ENCODE data around the gene THRB. TPM values are rescaled to one million over a fixed set of nuclear protein-coding genes. Genes with fewer than 3 reads are reported as not detected.

Gene THRB
- total RNA-seq, 1 experiment from 2014 or later = 5.8 TPM

DNA sequence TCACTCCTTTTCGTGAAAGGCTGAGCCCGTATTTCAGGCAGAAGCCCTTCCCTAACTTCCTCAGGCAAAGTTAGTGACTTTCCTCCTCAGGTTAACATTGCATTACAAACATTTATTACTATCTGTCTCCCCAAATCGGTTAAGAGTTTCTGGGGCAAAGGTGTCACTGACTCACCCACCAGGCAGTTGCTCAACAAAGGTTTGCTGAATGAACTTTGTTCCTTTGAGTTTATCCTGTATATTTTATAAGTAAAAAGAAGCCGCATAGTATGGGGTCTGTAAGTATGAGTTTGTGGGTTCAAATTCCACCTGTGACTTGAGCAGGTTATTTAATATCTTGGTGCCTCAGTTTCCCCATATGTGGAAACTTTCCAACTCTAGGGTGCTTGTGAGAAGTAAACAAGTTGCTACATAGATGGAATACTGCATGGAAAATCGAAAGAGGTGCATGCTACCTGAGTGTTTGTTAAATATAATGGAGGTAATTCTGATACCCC is 177.7 kb downstream of the THRB start (continued):
- TF ChIP-seq ZBTB43 (CRISPR knock-in tag; IDR thresholded peaks at IDR 0.05) (no peak), PRRX2 (CRISPR knock-in tag; IDR thresholded peaks at IDR 0.05) (no peak), SMAD4 (CRISPR knock-in tag; IDR thresholded peaks at IDR 0.05) (no peak)

- H3K9me3 Mint-ChIP-seq = peaks cover 16% of the 10 kb centered on the region
- no peak overlapping the region for H3K4me3 Mint-ChIP-seq
- H3K27ac Mint-ChIP-seq = no peak overlapping the region
- ATAC-seq (no peak), DNase-seq (ENCODE audit: low spot score) (no peak)
- H3K36me3 Mint-ChIP-seq = no peaks in the 10 kb centered on the region
- TF ChIP-seq MYBL2 (CRISPR knock-in tag; IDR thresholded peaks at IDR 0.05) = no peak
- no peak for TF ChIP-seq SMAD4 (CRISPR knock-in tag; IDR thresholded peaks at IDR 0.05)
- no peak for TF ChIP-seq ZNF219 (CRISPR knock-in tag; IDR thresholded peaks at IDR 0.05; ENCODE audit: borderline replicate concordance)
- no peak for TF ChIP-seq GRHL2 (CRISPR knock-in tag; IDR thresholded peaks at IDR 0.05; ENCODE audit: insufficient replicate concordance, severe bottlenecking)
- no peak for TF ChIP-seq ZNF263 (CRISPR knock-in tag; IDR thresholded peaks at IDR 0.05; ENCODE audit: low read depth)
- TF ChIP-seq GABPB1 (CRISPR knock-in tag; IDR thresholded peaks at IDR 0.05) = no peak
- TF ChIP-seq FOXJ3 (CRISPR knock-in tag; IDR thresholded peaks at IDR 0.05; ENCODE audit: borderline replicate concordance) = no peak
- no peak for TF ChIP-seq USF1 (CRISPR knock-in tag; IDR thresholded peaks at IDR 0.05)
- TF ChIP-seq, protein P1, sequence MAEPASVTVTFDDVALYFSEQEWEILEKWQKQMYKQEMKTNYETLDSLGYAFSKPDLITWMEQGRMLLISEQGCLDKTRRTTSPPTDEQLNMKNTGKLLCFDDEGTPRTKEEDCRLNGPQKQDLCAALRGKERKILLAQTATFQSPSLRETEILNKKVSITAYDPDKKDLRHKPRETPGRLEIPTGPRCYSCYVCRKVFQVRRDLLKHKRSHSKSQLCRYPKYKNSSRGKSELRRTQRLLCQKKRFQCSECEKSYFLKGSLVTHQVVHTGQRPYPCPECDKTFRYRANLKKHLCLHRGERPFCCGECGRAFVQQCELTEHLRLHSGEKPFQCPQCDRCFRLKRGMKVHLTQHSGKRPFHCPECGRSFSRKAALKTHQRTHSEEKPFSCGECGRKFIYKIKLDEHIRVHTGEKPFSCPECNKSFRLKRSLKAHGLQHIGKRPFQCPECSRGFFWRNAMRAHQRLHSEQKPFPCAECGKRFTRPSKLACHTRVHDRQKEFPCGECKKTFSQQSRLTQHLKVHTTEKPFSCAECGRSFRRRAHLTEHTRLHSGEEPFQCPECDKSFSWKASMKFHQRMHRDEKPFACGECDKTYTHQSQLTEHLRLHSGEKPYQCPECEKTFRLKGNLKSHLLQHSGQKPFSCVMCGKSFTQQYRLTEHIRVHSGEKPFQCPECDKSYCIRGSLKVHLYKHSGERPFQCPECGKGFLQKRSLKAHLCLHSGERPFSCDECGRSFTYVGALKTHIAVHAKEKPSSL (CRISPR knock-in tag; conservative IDR thresholded peaks at IDR 0.05) = no peak
- TF ChIP-seq SMAD3 (CRISPR knock-in tag; IDR thresholded peaks at IDR 0.05; ENCODE audit: borderline replicate concordance) = no peak
- TF ChIP-seq SOX15 (CRISPR knock-in tag; IDR thresholded peaks at IDR 0.05) = no peak
- no peak for TF ChIP-seq ZNF317 (CRISPR knock-in tag; IDR thresholded peaks at IDR 0.05; ENCODE audit: borderline replicate concordance, low read depth)
- no peak for TF ChIP-seq ATF3 (CRISPR knock-in tag; conservative IDR thresholded peaks at IDR 0.05)
- TF ChIP-seq GTF2I (CRISPR knock-in tag; conservative IDR thresholded peaks at IDR 0.05) = no peak
- TF ChIP-seq, protein P2, sequence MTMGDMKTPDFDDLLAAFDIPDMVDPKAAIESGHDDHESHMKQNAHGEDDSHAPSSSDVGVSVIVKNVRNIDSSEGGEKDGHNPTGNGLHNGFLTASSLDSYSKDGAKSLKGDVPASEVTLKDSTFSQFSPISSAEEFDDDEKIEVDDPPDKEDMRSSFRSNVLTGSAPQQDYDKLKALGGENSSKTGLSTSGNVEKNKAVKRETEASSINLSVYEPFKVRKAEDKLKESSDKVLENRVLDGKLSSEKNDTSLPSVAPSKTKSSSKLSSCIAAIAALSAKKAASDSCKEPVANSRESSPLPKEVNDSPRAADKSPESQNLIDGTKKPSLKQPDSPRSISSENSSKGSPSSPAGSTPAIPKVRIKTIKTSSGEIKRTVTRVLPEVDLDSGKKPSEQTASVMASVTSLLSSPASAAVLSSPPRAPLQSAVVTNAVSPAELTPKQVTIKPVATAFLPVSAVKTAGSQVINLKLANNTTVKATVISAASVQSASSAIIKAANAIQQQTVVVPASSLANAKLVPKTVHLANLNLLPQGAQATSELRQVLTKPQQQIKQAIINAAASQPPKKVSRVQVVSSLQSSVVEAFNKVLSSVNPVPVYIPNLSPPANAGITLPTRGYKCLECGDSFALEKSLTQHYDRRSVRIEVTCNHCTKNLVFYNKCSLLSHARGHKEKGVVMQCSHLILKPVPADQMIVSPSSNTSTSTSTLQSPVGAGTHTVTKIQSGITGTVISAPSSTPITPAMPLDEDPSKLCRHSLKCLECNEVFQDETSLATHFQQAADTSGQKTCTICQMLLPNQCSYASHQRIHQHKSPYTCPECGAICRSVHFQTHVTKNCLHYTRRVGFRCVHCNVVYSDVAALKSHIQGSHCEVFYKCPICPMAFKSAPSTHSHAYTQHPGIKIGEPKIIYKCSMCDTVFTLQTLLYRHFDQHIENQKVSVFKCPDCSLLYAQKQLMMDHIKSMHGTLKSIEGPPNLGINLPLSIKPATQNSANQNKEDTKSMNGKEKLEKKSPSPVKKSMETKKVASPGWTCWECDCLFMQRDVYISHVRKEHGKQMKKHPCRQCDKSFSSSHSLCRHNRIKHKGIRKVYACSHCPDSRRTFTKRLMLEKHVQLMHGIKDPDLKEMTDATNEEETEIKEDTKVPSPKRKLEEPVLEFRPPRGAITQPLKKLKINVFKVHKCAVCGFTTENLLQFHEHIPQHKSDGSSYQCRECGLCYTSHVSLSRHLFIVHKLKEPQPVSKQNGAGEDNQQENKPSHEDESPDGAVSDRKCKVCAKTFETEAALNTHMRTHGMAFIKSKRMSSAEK (CRISPR knock-in tag; IDR thresholded peaks at IDR 0.05; ENCODE audit: borderline replicate concordance) = no peak
- no peak for TF ChIP-seq NFE2L1 (CRISPR knock-in tag; IDR thresholded peaks at IDR 0.05)
- no peak for TF ChIP-seq RORB (CRISPR knock-in tag; IDR thresholded peaks at IDR 0.05)
- no peaks in the 10 kb centered on the region for H3K27me3 Mint-ChIP-seq (ENCODE audit: low read depth)
- H3K4me1 Mint-ChIP-seq = no peaks in the 10 kb centered on the region
- CTCF ChIA-PET = interaction anchor here (0.7 kb wide), 1 partner anchor 366 kb away, joined by 3 read pairs; no protein-coding TSS in a partner anchor
- POLR2A ChIA-PET = no interaction called here
Measured at GRCh38 chr3:24315971-24316370, 178.7 kb downstream of the THRB start.
